GM12865 (cell line): Measurements from ENCODE around the gene AQP12A.

ENCODE experiments used
- DNase-seq: peaks from one replicate; pipeline ENCODE4 v3.0.0; 2010; ENCODE audit warnings: low read depth
- H3K4me3 ChIP-seq: 2 replicates; pipeline ENCODE4 v1.5.1; 2011; ENCODE audit warnings: mild to moderate bottlenecking, low read depth, low read length, control low read depth
- TF ChIP-seq, protein P1 (sequence below): IDR thresholded peaks from 2 replicates; pipeline ENCODE4 v1.5.1; 2011; ENCODE audit warnings: low read length, control low read depth, low read depth, inconsistent platforms; ENCODE audit not compliant: insufficient read depth; ENCODE audit errors: missing control alignments

AQP12A gene

DNA sequence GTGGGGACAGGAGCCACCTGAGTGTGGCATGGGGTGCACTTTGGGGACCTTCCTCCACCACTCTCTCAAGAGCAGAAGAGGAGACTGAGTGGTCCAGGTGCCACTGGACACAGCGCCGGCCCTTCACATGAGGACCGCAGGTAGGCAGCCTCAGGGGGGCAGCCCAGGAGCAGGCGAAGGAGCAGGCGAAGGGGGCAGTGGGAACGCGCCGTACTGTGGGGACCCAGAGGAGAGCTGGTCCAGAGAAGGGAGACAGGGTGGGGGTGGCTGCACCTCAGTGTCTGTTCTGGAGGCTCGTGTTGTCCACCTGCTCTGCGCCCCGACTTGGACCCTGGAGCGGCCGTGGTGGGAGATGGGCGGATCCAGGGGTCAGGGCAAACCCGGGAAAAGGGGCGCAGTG, 55.0 kb downstream of the AQP12A start:
- TF ChIP-seq, protein P1, sequence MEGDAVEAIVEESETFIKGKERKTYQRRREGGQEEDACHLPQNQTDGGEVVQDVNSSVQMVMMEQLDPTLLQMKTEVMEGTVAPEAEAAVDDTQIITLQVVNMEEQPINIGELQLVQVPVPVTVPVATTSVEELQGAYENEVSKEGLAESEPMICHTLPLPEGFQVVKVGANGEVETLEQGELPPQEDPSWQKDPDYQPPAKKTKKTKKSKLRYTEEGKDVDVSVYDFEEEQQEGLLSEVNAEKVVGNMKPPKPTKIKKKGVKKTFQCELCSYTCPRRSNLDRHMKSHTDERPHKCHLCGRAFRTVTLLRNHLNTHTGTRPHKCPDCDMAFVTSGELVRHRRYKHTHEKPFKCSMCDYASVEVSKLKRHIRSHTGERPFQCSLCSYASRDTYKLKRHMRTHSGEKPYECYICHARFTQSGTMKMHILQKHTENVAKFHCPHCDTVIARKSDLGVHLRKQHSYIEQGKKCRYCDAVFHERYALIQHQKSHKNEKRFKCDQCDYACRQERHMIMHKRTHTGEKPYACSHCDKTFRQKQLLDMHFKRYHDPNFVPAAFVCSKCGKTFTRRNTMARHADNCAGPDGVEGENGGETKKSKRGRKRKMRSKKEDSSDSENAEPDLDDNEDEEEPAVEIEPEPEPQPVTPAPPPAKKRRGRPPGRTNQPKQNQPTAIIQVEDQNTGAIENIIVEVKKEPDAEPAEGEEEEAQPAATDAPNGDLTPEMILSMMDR: no peak
- DNase-seq: no peak
- H3K4me3 ChIP-seq: no peak overlapping the region

DNA sequence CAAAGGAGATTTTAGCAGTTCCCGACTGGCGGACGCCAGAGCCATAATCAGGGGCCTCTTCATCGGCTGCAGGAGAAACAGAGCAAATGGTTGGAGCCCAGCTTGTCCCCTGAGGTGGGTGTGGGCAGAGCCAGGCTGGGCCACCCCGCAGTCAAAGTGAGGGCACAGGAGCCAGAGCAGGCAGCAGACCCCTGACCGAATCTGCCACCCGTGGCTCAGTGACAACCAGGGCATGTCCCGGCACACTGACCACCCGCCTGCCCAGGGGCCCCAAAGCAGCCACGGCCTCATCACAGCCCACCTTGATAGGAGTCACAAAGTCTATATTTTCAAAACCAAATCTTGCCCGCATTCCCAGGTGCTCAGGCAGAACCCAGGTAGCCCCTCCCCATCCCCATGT, 55.6 kb downstream of the AQP12A start:
- TF ChIP-seq, protein P1: no peak
- no peak for DNase-seq
- H3K4me3 ChIP-seq: no peak overlapping the region
